ENCODE results near the gene OR51A7.
"Not testable (repeated sequence)": the region's sequence is repeated elsewhere in the genome, so short reads cannot be mapped to it uniquely, and the experiment has no call there.

The OR51A7 gene, protein sequence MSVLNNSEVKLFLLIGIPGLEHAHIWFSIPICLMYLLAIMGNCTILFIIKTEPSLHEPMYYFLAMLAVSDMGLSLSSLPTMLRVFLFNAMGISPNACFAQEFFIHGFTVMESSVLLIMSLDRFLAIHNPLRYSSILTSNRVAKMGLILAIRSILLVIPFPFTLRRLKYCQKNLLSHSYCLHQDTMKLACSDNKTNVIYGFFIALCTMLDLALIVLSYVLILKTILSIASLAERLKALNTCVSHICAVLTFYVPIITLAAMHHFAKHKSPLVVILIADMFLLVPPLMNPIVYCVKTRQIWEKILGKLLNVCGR

GRCh38 chr11:4903484-4903883 is at the start of gene OR51A7:
TSS of gene OR51A7 (plus strand) at chr11:4903783. CDS start at chr11:4907370, 3,587 bp downstream.
- DNase-seq (ENCODE audit: low read depth in 2 of 3, low spot score in 1 of 3): no peak

DNA sequence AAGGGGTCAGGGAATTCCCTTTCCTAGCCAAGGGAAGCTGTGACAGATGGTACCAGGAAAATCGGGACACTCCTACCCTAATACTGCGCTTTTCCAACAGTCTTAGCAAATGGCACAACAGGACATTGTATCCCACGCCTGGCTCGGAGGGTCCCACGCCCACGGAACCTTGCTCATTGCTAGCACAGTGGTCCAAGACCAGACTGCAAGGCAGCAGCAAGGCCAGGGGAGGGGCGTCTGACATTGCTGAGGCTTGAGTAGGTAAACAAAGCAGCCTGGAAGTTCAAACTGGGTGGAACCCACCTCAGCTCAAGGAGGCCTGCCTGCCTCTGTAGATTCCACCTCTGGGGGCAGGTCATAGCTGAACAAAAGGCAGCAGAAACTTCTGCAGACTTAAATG is 49.3 kb upstream of the OR51A7 start:
- not testable (repeated sequence) for DNase-seq (ENCODE audit: low read depth in 2 of 3, low spot score in 1 of 3)

DNA sequence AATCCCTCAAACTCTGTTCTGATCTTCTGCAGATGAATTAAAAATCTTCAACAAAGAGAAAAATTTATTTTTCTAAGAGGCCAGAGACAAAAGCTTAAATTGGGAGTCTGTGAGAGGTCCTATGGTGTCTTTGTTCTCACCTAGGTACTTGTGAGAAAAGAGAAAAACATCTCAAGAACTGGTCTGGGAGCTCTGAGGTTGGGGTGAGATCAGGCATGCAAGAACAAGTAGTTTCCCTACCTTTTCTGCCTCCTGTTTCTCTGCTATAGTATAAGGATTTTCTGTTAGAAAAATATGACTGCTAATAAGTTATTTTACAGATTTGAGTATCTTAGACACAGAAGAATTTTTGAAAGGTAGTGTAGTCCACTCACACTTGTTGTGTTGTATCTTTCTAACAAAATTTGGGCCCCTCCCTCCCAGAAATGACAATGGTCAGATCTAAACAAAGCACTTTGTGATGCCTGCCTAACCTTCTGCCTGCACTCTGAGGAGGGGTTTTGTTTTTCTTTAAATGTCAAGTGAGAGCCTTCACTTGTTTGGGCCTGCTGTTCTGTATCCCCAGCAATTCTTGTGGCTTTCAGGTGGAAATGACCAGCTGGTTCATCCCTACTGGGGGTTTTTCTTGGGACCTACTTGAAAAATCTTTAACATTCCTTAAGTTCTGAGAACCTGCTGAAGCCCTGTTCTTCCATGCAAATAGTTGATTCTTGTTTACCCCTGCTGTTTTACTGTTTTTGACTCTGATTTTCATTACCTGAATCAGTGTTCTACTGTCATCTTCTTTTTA is 40.9 kb upstream of the OR51A7 start:
- DNase-seq (ENCODE audit: low read depth in 2 of 3, low spot score in 1 of 3): no peak

GRCh38 chr11:4863876-4864275 is 39.7 kb upstream of the OR51A7 start:
- DNase-seq (ENCODE audit: low read depth in 2 of 3, low spot score in 1 of 3): no peak

GRCh38 chr11:4865855-4866254 is 37.7 kb upstream of the OR51A7 start:
- no peak for DNase-seq (ENCODE audit: low read depth in 2 of 3, low spot score in 1 of 3)

DNA sequence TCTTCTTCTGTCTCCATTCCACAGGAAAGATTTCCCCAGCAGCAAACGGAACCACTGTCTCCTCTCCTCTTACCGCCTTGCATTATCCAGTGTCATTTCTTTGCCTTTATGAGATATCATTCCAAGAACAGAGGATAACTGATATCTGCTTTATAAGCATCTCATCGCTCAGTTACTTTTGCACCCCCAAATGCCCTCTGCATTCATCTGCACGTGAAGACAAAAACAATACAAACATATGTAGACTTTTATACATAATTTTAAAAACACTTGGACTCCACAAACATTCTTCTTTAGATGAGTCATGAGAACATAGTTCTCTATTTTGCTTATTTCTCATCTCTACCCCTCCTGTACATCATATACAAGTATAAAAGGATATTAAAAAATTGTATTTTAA is 22.4 kb upstream of the OR51A7 start:
- DNase-seq (ENCODE audit: low read depth in 2 of 3, low spot score in 1 of 3): no peak

GRCh38 chr11:4881860-4882500 is 21.6 kb upstream of the OR51A7 start, which contains the start of gene OR51T1:
TSS of gene OR51T1 (plus strand) at chr11:4881900. CDS start at chr11:4881900, 0 bp downstream.
- DNase-seq (ENCODE audit: low read depth in 2 of 3, low spot score in 1 of 3): no peak

- no peak for DNase-seq (ENCODE audit: low read depth in 2 of 3, low spot score in 1 of 3)
These were observed 21.0 kb upstream of the OR51A7 start for GRCh38 chr11:4882543-4882942.

DNA sequence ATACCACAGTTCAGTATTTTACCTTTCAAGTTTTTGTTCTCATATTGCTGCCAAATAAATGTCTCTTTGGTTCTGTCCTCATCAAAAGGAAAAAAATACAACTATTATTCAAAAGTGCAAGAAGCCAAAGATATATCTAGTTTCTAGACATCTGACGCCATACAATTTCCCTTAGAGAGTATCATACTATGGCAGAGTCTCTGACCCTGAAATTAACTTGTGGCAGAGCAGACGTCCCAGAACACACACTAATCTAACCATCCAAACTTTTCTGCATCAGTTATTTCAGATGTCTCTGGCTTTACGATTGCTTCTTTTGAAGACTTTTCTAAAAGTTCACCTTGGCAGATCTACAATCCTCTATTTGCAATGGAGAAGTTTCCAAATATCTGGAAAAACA is 19.2 kb upstream of the OR51A7 start:
- no peak for DNase-seq (ENCODE audit: low read depth in 2 of 3, low spot score in 1 of 3)

- DNase-seq (ENCODE audit: low read depth in 2 of 3, low spot score in 1 of 3): no peak
These were observed 17.4 kb upstream of the OR51A7 start for GRCh38 chr11:4886186-4886585.

DNA sequence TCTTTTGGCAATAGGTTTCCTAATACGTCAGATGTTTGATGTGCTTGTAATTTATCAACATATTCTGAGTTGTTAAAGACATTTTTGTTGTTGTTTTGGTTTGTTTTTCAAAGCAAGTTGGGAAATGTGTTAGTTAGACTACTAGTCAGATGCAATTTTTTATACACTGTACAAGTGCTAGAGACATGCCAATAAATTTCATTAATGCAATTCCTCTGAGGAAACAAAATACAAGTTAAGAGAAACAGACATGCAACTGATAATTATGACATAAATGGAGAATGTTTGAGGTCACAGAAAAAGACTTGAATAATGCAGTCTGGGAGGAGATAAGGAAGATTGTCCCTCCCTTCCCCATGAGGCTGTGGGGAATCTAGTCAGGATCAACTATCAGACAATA is 16.0 kb upstream of the OR51A7 start:
- DNase-seq (ENCODE audit: low read depth in 2 of 3, low spot score in 1 of 3): no peak

DNA sequence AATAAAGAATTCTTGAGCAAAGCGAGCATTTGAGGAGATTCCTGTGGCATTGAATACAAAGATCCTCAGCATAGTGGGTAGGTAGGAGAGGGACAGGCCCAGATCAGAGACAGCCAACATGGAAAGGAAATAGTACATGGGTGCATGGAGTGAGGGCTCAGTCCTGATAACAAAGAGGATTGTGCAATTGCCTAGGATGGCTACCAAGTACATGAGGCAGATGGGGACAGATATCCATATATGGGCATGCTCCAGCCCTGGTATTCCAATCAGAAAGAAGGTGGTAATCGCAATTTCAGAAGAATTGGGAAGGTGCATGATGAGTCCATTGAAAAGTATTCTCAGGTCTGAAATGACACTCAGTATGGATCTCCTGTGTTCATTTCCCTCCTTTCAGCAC is 13.3 kb upstream of the OR51A7 start:
- DNase-seq (ENCODE audit: low read depth in 2 of 3, low spot score in 1 of 3): no peak

DNA sequence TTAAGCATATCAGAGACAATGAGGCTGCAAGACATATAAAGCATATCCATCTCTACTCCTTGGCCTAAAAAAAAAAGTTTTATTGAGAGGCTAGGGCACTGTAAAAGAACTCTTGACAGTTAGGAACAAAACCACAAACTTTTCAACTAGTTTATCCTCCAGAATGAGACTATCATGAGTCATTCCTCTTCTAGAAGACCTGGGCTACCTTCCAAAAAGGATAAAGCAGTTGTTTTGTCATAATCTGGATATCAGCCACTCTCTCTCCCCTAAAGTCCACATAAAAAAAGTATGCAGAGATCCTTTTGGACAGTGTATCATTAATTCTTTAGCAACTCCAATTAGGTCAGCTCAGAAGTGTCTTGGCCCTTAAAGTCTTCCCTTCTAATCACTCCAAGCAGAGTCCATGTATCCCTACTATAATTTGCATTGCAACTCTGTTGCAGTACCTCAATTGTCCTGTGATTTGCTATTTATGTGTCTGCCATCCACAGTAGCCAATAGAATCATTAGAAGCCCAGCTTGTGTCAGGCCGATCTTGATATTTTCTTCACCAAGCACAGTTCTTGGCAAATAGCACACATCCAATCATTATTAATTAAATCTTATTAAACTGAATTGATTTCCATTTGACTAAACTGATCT is 11.5 kb upstream of the OR51A7 start:
- no peak for DNase-seq (ENCODE audit: low read depth in 2 of 3, low spot score in 1 of 3)

DNA sequence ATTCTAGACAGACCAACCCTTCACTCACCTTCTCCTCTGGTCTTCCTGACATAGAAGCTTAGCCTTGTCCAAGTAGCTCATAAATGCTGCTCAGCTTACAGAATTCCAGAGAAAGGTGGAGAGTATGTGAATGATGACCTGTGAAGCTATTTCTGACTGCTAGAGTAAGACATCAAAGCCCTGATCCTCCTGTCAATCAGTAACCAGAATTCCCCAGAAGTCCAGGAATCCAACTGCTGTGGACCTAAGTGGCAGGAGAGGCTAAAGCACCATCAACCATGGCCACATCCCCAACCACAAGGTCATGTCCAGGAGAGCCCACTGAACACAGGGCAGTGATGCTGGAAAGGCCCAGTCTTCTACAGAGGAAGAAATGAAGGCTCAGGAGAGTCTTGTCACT is 13.0 kb downstream of the OR51A7 start:
- no peak for DNase-seq (ENCODE audit: low read depth in 2 of 3, low spot score in 1 of 3)

DNA sequence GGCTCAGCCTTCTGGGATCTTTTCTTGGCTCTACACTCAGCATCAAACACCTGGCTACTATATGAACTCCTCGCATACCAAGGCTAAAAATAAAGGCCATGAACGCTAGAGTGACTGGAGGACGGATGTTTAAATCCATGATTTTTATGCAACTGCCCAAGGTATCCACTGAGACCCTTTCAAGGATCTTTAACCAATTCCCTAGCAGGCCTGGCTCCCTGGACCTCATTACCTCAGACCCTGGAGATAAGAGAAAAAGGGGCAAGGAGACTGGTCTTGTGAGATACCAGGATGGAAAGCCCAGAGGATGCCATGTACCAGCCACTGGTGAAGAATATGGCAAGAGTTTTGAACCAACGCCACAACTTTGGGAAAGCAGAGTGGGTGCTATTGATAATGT is 15.7 kb downstream of the OR51A7 start, which contains the start of gene OR51G2:
TSS of gene OR51G2 (minus strand) at position 101 of the 400 bp plus-strand sequence. CDS start 3,687 bp downstream, outside the sequence.
- no peak for DNase-seq (ENCODE audit: low read depth in 2 of 3, low spot score in 1 of 3)

GRCh38 chr11:4921796-4922195 is 18.2 kb downstream of the OR51A7 start:
- no peak for DNase-seq (ENCODE audit: low read depth in 2 of 3, low spot score in 1 of 3)

DNA sequence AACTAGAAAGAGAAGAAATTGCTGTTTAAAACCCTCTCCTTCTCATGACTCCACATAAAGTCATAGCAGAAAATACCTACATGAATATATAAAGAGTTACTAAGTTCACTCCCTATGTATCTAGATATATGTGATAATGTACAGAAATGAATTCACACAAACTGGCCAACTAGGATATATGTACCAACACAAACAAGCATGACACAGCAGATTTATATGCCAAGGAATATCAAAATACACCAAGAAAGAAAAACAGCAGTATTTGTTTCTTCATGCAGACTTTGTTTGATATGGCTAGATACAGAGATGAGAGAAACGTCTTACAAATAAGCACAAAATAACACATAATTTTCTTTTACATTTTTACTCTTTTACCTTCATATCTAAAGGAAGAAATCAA is 18.7 kb downstream of the OR51A7 start:
- DNase-seq (ENCODE audit: low read depth in 2 of 3, low spot score in 1 of 3): no peak

GRCh38 chr11:4924239-4924638 is 20.7 kb downstream of the OR51A7 start, which contains the start of gene OR51G1:
TSS of gene OR51G1 (minus strand) at chr11:4924339. CDS start at chr11:4924339, 0 bp downstream.
- DNase-seq (ENCODE audit: low read depth in 2 of 3, low spot score in 1 of 3): no peak

GRCh38 chr11:4926608-4927007 is 23.0 kb downstream of the OR51A7 start:
- DNase-seq (ENCODE audit: low read depth in 2 of 3, low spot score in 1 of 3): no peak

- DNase-seq (ENCODE audit: low read depth in 2 of 3, low spot score in 1 of 3): no peak
These were observed 29.2 kb downstream of the OR51A7 start for GRCh38 chr11:4932751-4933150.

DNA sequence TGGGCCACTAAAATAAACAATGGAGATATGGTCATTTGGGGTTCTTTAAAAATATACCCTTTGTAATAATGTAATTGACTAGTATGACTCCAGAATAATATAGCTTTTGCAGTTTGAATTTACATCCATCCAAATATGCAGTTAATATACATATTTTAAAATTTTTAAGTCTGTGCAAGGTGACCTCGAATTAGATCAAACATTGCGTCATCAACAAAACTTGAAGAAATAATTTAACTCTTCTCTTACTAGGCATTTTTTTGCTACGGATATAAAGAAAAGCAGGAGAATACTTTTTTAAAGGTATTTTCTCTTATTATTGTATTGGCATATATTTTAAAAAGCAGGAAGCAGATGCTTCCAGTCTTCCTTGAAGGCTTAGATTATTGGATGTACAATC is 33.2 kb downstream of the OR51A7 start:
- no peak for DNase-seq (ENCODE audit: low read depth in 2 of 3, low spot score in 1 of 3)
